Esophagus squamous epithelium (tissue), 4 donors: ENCODE data around the gene TAOK3.

ENCODE experiments used
- POLR2A ChIP-seq, 4 donors: fragments of 450-650 bp; IDR thresholded peaks; one replicate each; pipeline ENCODE4 v1.6.1; 2017; ENCODE audit warnings: antibody characterized with exemption in 4 of 4, mild to moderate bottlenecking in 4 of 4, moderate library complexity in 3 of 4
- TF ChIP-seq, protein P1 (sequence below), 6 experiments: fragments of 450-650 bp in 4 of 6; fragments of 200-600 bp in 2 of 6; sonication (generic) in 2 of 6; IDR thresholded peaks; one replicate each; pipeline ENCODE4 v1.5.1; 2016 to 2019; ENCODE audit warnings: antibody characterized with exemption in 6 of 6, mild to moderate bottlenecking in 4 of 6, moderate library complexity in 4 of 6

DNA sequence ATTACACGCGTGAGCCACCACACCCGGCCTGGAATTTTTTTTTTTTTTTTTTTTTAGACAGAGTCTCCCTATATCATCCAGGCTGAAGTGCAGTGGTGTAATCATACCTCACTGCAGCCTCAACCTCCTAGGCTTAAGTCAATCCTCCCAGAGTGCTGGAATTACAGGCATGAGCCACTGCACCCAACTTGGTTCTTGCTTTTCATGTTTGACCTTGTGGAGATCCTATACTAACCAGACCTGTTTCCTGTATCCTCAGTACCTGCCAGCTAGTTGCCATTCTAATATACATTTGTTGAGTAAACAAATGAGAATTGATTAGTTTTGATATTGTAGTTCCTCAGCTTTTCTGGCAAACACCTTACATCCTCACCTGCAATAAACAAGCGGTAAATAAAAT is 265.7 kb downstream of the TAOK3 start:
- TF ChIP-seq POLR2A (IDR thresholded peaks at IDR 0.05) = no peak
- TF ChIP-seq, protein P1, sequence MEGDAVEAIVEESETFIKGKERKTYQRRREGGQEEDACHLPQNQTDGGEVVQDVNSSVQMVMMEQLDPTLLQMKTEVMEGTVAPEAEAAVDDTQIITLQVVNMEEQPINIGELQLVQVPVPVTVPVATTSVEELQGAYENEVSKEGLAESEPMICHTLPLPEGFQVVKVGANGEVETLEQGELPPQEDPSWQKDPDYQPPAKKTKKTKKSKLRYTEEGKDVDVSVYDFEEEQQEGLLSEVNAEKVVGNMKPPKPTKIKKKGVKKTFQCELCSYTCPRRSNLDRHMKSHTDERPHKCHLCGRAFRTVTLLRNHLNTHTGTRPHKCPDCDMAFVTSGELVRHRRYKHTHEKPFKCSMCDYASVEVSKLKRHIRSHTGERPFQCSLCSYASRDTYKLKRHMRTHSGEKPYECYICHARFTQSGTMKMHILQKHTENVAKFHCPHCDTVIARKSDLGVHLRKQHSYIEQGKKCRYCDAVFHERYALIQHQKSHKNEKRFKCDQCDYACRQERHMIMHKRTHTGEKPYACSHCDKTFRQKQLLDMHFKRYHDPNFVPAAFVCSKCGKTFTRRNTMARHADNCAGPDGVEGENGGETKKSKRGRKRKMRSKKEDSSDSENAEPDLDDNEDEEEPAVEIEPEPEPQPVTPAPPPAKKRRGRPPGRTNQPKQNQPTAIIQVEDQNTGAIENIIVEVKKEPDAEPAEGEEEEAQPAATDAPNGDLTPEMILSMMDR (IDR thresholded peaks at IDR 0.05) = no peak
